NCI-H1436 (cell line): Measurements from ENCODE around the gene C2orf49.

Source experiments
- DNase-seq: peaks from one replicate; lab custom pipeline; 2025; lab: John Stamatoyannopoulos, UW

C2orf49 gene

GRCh38 chr2:105383432-105384166 lies 46.3 kb downstream of the C2orf49 start:
- DNase-seq: no peak

- DNase-seq: no peak
These were observed 46.9 kb downstream of the C2orf49 start for GRCh38 chr2:105384216-105384615.

GRCh38 chr2:105384861-105385260 lies 47.5 kb downstream of the C2orf49 start:
- no peak for DNase-seq

- no peak for DNase-seq
These were observed 48.6 kb downstream of the C2orf49 start for GRCh38 chr2:105385731-105386540.

GRCh38 chr2:105387225-105387624 lies 49.9 kb downstream of the C2orf49 start:
- no peak for DNase-seq

GRCh38 chr2:105388971-105389381 lies 51.6 kb downstream of the C2orf49 start:
- no peak for DNase-seq

GRCh38 chr2:105390454-105390853 lies 53.1 kb downstream of the C2orf49 start:
- no peak for DNase-seq

GRCh38 chr2:105391058-105391627 lies 53.8 kb downstream of the C2orf49 start:
- DNase-seq: no peak

- no peak for DNase-seq
These were observed 54.7 kb downstream of the C2orf49 start for GRCh38 chr2:105391763-105392662.

GRCh38 chr2:105393373-105394055 lies 56.2 kb downstream of the C2orf49 start:
- no peak for DNase-seq

GRCh38 chr2:105394951-105395611 lies 57.7 kb downstream of the C2orf49 start:
- no peak for DNase-seq

- no peak for DNase-seq
These were observed 58.4 kb downstream of the C2orf49 start for GRCh38 chr2:105395691-105396090.

GRCh38 chr2:105396254-105397024 lies 59.1 kb downstream of the C2orf49 start:
- no peak for DNase-seq

GRCh38 chr2:105397025-105397722 lies 59.8 kb downstream of the C2orf49 start:
- no peak for DNase-seq

GRCh38 chr2:105397953-105398335 lies 60.6 kb downstream of the C2orf49 start:
- no peak for DNase-seq

- DNase-seq: no peak
These were observed 61.2 kb downstream of the C2orf49 start, which contains the start of gene FHL2 for GRCh38 chr2:105398336-105399206. TSS of gene FHL2 (minus strand) at chr2:105399051. CDS start at chr2:105386516, 12,535 bp downstream.
